ENCODE results near the gene EXOC4.

GRCh38 chr7:133536450-133536849 is 283.6 kb downstream of the EXOC4 start:
- no peak for TF ChIP-seq CTCF (conservative IDR thresholded peaks at IDR 0.05; ENCODE audit: low read length)
- no peak for TF ChIP-seq EZH2phosphoT487 (IDR thresholded peaks at IDR 0.05; ENCODE audit: borderline replicate concordance)
